ENCODE data around the gene CHN1.

Gene CHN1

GRCh38 chr2:174846941-174847938 is 157.9 kb downstream of the CHN1 start:
- no peak for DNase-seq (ENCODE audit: low spot score)
- Histone ChIP-seq H3K27ac (no peak overlapping the region), H3K4me3 (peak overlapping the region; percentile 64)
- TF ChIP-seq CTCF (IDR thresholded peaks at IDR 0.05): no peak

GRCh38 chr2:174846218-174846617 is 159.0 kb downstream of the CHN1 start:
- Histone ChIP-seq H3K4me3 (peak overlapping the region; percentile 64), H3K27ac (no peak overlapping the region)
- no peak for TF ChIP-seq CTCF (IDR thresholded peaks at IDR 0.05)
- DNase-seq (ENCODE audit: low spot score): no peak

GRCh38 chr2:174844295-174844708 is 160.9 kb downstream of the CHN1 start:
- TF ChIP-seq CTCF (IDR thresholded peaks at IDR 0.05): no peak
- no peak for DNase-seq (ENCODE audit: low spot score)
- Histone ChIP-seq H3K27ac (no peak overlapping the region), H3K4me3 (no peak overlapping the region)

- TF ChIP-seq CTCF (IDR thresholded peaks at IDR 0.05): no peak
- DNase-seq (ENCODE audit: low spot score): no peak
- Histone ChIP-seq H3K4me3 (no peak overlapping the region), H3K27ac (no peak overlapping the region)
Observed at GRCh38 chr2:174842496-174842895, 162.7 kb downstream of the CHN1 start.

- Histone ChIP-seq H3K27ac (no peak overlapping the region), H3K4me3 (no peak overlapping the region)
- no peak for TF ChIP-seq CTCF (IDR thresholded peaks at IDR 0.05)
- DNase-seq (ENCODE audit: low spot score): no peak
Observed at GRCh38 chr2:174841936-174842335, 163.2 kb downstream of the CHN1 start.

GRCh38 chr2:174841350-174841749 is 163.8 kb downstream of the CHN1 start:
- Histone ChIP-seq H3K4me3 (no peak overlapping the region), H3K27ac (no peak overlapping the region)
- no peak for TF ChIP-seq CTCF (IDR thresholded peaks at IDR 0.05)
- DNase-seq (ENCODE audit: low spot score): no peak

- no peak overlapping the region for H3K27ac ChIP-seq
- no peak overlapping the region for H3K4me3 ChIP-seq
- no peak for TF ChIP-seq CTCF (IDR thresholded peaks at IDR 0.05)
- no peak for DNase-seq (ENCODE audit: low spot score)
Observed at GRCh38 chr2:174840436-174840835, 164.7 kb downstream of the CHN1 start.
